ENCODE measurements around the gene ATP5F1D. TPM values are rescaled to one million over a fixed set of nuclear protein-coding genes. Genes with fewer than 3 reads are reported as not detected.

The ATP5F1D gene
- total and polyA plus RNA-seq, 2 of the 13 experiments (the other 11 are each of a cell fraction or from before 2014, with no cell fraction given), result 39.4 to 78.7 TPM

GRCh38 chr19:1260749-1261537 lies 19.4 kb downstream of the ATP5F1D start (continued):
- TF ChIP-seq, protein P1, sequence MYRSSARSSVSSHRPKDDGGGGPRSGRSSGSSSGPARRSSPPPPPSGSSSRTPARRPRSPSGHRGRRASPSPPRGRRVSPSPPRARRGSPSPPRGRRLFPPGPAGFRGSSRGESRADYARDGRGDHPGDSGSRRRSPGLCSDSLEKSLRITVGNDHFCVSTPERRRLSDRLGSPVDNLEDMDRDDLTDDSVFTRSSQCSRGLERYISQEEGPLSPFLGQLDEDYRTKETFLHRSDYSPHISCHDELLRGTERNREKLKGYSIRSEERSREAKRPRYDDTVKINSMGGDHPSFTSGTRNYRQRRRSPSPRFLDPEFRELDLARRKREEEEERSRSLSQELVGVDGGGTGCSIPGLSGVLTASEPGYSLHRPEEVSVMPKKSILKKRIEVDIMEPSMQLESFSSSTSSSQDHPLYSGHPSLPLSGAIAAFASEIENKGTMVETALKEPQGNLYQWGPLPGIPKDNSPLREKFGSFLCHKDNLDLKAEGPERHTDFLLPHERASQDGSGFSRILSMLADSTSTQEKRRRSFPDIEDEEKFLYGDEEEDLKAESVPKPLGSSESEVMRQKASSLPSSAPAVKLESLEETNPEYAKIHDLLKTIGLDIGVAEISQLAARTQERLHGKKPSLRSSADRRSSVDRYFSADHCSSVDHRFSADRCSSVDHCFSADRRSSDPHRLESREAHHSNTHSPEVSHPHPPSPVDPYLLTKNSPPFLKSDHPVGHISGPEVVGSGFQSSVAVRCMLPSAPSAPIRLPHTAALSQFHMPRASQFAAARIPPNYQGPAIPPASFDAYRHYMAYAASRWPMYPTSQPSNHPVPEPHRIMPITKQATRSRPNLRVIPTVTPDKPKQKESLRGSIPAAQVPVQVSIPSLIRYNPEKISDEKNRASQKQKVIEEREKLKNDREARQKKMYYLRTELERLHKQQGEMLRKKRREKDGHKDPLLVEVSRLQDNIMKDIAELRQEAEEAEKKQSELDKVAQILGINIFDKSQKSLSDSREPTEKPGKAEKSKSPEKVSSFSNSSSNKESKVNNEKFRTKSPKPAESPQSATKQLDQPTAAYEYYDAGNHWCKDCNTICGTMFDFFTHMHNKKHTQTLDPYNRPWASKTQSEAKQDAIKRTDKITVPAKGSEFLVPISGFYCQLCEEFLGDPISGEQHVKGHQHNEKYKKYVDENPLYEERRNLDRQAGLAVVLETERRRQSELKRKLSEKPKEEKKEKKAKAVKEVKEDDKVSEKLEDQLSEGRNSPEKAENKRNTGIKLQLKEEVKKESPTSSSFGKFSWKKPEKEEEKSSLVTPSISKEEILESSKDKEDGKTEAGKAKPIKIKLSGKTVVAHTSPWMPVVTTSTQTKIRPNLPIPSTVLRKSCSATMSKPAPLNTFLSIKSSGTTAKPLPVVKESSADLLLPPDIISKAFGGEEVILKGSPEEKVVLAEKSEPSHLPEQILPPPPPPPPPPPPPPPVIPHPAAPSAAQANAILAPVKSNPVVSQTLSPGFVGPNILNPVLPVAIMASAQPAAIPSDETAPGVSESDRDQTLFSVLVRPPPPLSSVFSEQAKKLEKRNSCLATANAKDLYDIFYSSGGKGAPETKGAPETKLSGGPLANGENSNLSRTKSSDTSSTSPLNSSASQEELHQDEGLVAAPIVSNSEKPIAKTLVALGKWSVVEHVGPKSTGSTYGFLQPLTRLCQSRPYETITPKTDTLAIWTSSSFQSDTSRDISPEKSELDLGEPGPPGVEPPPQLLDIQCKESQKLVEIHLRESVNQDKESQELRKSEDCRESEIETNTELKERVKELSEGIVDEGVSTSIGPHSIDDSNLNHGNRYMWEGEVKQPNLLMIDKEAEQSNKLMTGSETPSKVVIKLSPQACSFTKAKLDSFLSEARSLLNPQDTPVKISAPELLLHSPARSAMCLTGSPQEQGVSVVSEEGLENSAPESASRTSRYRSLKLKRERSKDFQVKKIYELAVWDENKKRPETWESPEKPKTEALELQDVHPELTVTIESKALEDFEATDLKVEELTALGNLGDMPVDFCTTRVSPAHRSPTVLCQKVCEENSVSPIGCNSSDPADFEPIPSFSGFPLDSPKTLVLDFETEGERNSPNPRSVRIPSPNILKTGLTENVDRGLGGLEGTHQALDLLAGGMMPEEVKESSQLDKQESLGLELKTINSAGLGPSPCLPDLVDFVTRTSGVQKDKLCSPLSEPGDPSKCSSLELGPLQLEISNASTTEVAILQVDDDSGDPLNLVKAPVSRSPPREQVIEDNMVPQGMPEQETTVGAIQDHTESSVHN (CRISPR knock-in tag; IDR thresholded peaks at IDR 0.05), result no peak
- TF ChIP-seq, protein P2, sequence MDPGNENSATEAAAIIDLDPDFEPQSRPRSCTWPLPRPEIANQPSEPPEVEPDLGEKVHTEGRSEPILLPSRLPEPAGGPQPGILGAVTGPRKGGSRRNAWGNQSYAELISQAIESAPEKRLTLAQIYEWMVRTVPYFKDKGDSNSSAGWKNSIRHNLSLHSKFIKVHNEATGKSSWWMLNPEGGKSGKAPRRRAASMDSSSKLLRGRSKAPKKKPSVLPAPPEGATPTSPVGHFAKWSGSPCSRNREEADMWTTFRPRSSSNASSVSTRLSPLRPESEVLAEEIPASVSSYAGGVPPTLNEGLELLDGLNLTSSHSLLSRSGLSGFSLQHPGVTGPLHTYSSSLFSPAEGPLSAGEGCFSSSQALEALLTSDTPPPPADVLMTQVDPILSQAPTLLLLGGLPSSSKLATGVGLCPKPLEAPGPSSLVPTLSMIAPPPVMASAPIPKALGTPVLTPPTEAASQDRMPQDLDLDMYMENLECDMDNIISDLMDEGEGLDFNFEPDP (CRISPR knock-in tag; conservative IDR thresholded peaks at IDR 0.05), result no peak
- TF ChIP-seq RARA (CRISPR knock-in tag; IDR thresholded peaks at IDR 0.05) (no peak), PAX8 (CRISPR knock-in tag; IDR thresholded peaks at IDR 0.05; ENCODE audit: borderline replicate concordance) (no peak), XRCC5 (optimal IDR thresholded peaks at IDR 0.05; ENCODE audit: low read length) (no peak), ZNF30 (CRISPR knock-in tag; IDR thresholded peaks at IDR 0.05) (no peak), TCF7 (IDR thresholded peaks at IDR 0.05; ENCODE audit: low read depth) (no peak), ZFP1 (CRISPR knock-in tag; IDR thresholded peaks at IDR 0.05) (no peak), ZNF850 (CRISPR knock-in tag; conservative IDR thresholded peaks at IDR 0.05) (no peak), HNRNPH1 (optimal IDR thresholded peaks at IDR 0.05; ENCODE audit: low read depth, low read length) (no peak), EEA1 (CRISPR knock-in tag; IDR thresholded peaks at IDR 0.05; ENCODE audit: borderline replicate concordance) (no peak), SMARCC2 (IDR thresholded peaks at IDR 0.05) (no peak), IRX3 (CRISPR knock-in tag; IDR thresholded peaks at IDR 0.05; ENCODE audit: borderline replicate concordance, low read depth) (no peak), ZZZ3 (CRISPR knock-in tag; IDR thresholded peaks at IDR 0.05; ENCODE audit: borderline replicate concordance) (0 out of 2 replicates have a peak, but pooled peaks have one; percentile 18)
- TF ChIP-seq, protein P3, sequence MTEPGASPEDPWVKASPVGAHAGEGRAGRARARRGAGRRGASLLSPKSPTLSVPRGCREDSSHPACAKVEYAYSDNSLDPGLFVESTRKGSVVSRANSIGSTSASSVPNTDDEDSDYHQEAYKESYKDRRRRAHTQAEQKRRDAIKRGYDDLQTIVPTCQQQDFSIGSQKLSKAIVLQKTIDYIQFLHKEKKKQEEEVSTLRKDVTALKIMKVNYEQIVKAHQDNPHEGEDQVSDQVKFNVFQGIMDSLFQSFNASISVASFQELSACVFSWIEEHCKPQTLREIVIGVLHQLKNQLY (CRISPR knock-in tag; IDR thresholded peaks at IDR 0.05), result no peak
- TF ChIP-seq, protein P4, sequence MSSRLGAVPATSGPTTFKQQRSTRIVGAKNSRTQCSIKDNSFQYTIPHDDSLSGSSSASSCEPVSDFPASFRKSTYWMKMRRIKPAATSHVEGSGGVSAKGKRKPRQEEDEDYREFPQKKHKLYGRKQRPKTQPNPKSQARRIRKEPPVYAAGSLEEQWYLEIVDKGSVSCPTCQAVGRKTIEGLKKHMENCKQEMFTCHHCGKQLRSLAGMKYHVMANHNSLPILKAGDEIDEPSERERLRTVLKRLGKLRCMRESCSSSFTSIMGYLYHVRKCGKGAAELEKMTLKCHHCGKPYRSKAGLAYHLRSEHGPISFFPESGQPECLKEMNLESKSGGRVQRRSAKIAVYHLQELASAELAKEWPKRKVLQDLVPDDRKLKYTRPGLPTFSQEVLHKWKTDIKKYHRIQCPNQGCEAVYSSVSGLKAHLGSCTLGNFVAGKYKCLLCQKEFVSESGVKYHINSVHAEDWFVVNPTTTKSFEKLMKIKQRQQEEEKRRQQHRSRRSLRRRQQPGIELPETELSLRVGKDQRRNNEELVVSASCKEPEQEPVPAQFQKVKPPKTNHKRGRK (CRISPR knock-in tag; IDR thresholded peaks at IDR 0.05), result no peak

All from HepG2 (cell line).